SK-N-SH (cell line): ENCODE data around the gene PARP16.

Source experiments
- CTCF ChIP-seq: fragments of 200-600 bp; sonication (generic); IDR thresholded peaks from 2 replicates; pipeline ENCODE4 v1.6.1; 2017; ENCODE audit warnings: antibody characterized with exemption, mild to moderate bottlenecking, moderate library complexity
- EZH2phosphoT487 ChIP-seq: fragments of 200-600 bp; sonication (generic); IDR thresholded peaks from 2 replicates; pipeline ENCODE4 v1.6.1; 2017; ENCODE audit warnings: low read depth, mixed run types, mild to moderate bottlenecking, antibody characterized with exemption, moderate library complexity, borderline replicate concordance
- GABPA ChIP-seq: IDR thresholded peaks from 2 replicates; pipeline ENCODE4 v1.4.0; 2012; ENCODE audit warnings: low read depth, mild to moderate bottlenecking
- JUND ChIP-seq: IDR thresholded peaks from 2 replicates; pipeline ENCODE4 v1.4.0; 2012
- NRF1 ChIP-seq: IDR thresholded peaks from 2 replicates; pipeline ENCODE4 v1.6.1; 2012; ENCODE audit warnings: low read depth, mild to moderate bottlenecking, low read length
- POLR2AphosphoS5 ChIP-seq: IDR thresholded peaks from 2 replicates; pipeline ENCODE4 v1.6.1; 2012; ENCODE audit warnings: low read depth, low read length
- RAD21 ChIP-seq: IDR thresholded peaks from 2 replicates; pipeline ENCODE4 v1.6.1; 2012; ENCODE audit warnings: mild to moderate bottlenecking, low read length
- RCOR1 ChIP-seq: fragments of 150-350 bp; IDR thresholded peaks from 2 replicates; pipeline ENCODE4 v1.6.1; 2017; ENCODE audit warnings: antibody characterized with exemption, low read length
- TEAD4 ChIP-seq: IDR thresholded peaks from 2 replicates; pipeline ENCODE4 v1.4.0; 2012; ENCODE audit warnings: mild to moderate bottlenecking, borderline replicate concordance; ENCODE audit not compliant: insufficient read depth

- TF ChIP-seq TEAD4 (no peak), CTCF (no peak), RAD21 (peak; percentile 32; the same call in 1 of the 2 replicates), NRF1 (no peak), EZH2phosphoT487 (no peak), RCOR1 (peak; percentile 87), GABPA (no peak), POLR2AphosphoS5 (no peak), JUND (no peak)
Observed at GRCh38 chr15:65312400-65312916, 25.8 kb upstream of the PARP16 start.
